Loucy (cell line): ENCODE measurements around the gene FSTL4.

Experiments used
- H2AFZ ChIP-seq: fragments of 200-600 bp; sonication (generic); 2 replicates; pipeline ENCODE4 v1.6.0; 2016; ENCODE audit warnings: antibody characterized with exemption, mild to moderate bottlenecking, low read length, moderate library complexity
- H3F3A ChIP-seq: fragments of 200-600 bp; 2 replicates; pipeline ENCODE4 v1.6.0; 2016; ENCODE audit warnings: antibody characterized with exemption, low read depth, mild to moderate bottlenecking
- H3K27me3 ChIP-seq: fragments of 200-600 bp; sonication (generic); 2 replicates; pipeline ENCODE4 v1.6.1; 2014; ENCODE audit warnings: low read length, mild to moderate bottlenecking; ENCODE audit not compliant: insufficient read depth, poor library complexity, severe bottlenecking
- H3K36me3 ChIP-seq: fragments of 200-600 bp; sonication (generic); 2 replicates; pipeline ENCODE4 v1.6.1; 2016; ENCODE audit warnings: low read length; ENCODE audit not compliant: insufficient read depth
- H3K4me1 ChIP-seq: fragments of 200-600 bp; sonication (generic); 2 replicates; pipeline ENCODE4 v1.5.1; 2014; ENCODE audit warnings: low read length, mild to moderate bottlenecking; ENCODE audit not compliant: insufficient read depth, poor library complexity, severe bottlenecking
- H3K4me2 ChIP-seq: fragments of 200-600 bp; sonication (generic); 2 replicates; pipeline ENCODE4 v1.6.0; 2014; ENCODE audit warnings: antibody characterized with exemption, low read length, low read depth, mild to moderate bottlenecking; ENCODE audit not compliant: poor library complexity, severe bottlenecking
- H3K4me3 ChIP-seq: fragments of 200-600 bp; sonication (generic); 2 replicates; pipeline ENCODE4 v1.5.1; 2014; ENCODE audit warnings: low read length, mild to moderate bottlenecking, mixed read lengths; ENCODE audit not compliant: poor library complexity, severe bottlenecking
- H3K79me2 ChIP-seq: fragments of 200-600 bp; sonication (generic); 2 replicates; pipeline ENCODE4 v1.6.1; 2014; ENCODE audit warnings: low read length; ENCODE audit not compliant: insufficient read depth
- H3K9ac ChIP-seq: fragments of 200-600 bp; sonication (generic); 2 replicates; pipeline ENCODE4 v1.6.0; 2014; ENCODE audit warnings: mild to moderate bottlenecking, low read depth, low read length, moderate library complexity; ENCODE audit not compliant: poor library complexity, severe bottlenecking
- H3K9me2 ChIP-seq: fragments of 200-600 bp; sonication (generic); replicated peaks from 2 replicates; pipeline ENCODE4 v1.6.1; 2016; ENCODE audit warnings: low read depth, low read length, mixed read lengths
- H3K9me3 ChIP-seq: fragments of 200-600 bp; sonication (generic); 2 replicates; pipeline ENCODE4 v1.6.1; 2014; ENCODE audit warnings: mild to moderate bottlenecking, antibody characterized with exemption, low read length, low read depth; ENCODE audit not compliant: insufficient read depth
- H4K20me1 ChIP-seq: fragments of 200-600 bp; sonication (generic); 2 replicates; pipeline ENCODE4 v1.6.0; 2014; ENCODE audit warnings: antibody characterized with exemption, low read length, mild to moderate bottlenecking; ENCODE audit not compliant: insufficient read depth, poor library complexity, severe bottlenecking
- CTCF ChIP-seq: fragments of 200-600 bp; sonication (generic); conservative IDR thresholded peaks from 2 replicates; pipeline ENCODE4 v1.5.1; 2014; ENCODE audit warnings: mild to moderate bottlenecking, antibody characterized with exemption, low read length
- EZH2phosphoT487 ChIP-seq: fragments of 200-600 bp; IDR thresholded peaks from 2 replicates; pipeline ENCODE4 v1.6.1; 2018; ENCODE audit warnings: antibody characterized with exemption, mild to moderate bottlenecking, moderate library complexity, borderline replicate concordance

The FSTL4 gene

DNA sequence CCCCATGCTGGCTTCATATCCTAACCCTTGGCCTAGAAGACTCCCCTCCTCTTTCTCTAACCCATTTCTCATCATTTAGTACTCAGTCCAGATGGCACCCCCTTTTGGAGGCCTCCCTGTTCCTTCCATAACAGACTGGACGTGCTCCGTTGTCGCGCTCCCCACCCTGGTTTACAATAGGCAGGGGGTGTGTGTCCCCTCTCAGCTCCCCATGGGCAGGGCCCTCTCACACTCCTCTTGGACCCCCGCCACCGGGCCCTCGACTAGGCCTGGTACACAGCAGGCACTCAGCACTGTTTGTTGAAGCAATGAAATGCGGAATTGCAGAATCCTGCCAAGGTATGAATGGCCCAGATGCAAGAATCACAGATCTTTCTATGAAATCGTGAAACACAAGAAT, 227.4 kb downstream of the FSTL4 start:
- no peaks in the 10 kb centered on the region for H4K20me1 ChIP-seq
- H3K36me3 ChIP-seq: no peaks in the 10 kb centered on the region
- H3K79me2 ChIP-seq: no peaks in the 10 kb centered on the region
- no peaks in the 10 kb centered on the region for H3K4me1 ChIP-seq
- TF ChIP-seq EZH2phosphoT487 (no peak), CTCF (no peak)
- H2AFZ ChIP-seq: no peak overlapping the region
- no peak overlapping the region for H3K4me2 ChIP-seq
- H3K9ac ChIP-seq: no peak overlapping the region
- H3K27me3 ChIP-seq: no peaks in the 10 kb centered on the region
- no peaks in the 10 kb centered on the region for H3K9me2 ChIP-seq
- no peaks in the 10 kb centered on the region for H3K9me3 ChIP-seq
- no peak overlapping the region for H3K4me3 ChIP-seq
- H3F3A ChIP-seq: no peaks in the 10 kb centered on the region

DNA sequence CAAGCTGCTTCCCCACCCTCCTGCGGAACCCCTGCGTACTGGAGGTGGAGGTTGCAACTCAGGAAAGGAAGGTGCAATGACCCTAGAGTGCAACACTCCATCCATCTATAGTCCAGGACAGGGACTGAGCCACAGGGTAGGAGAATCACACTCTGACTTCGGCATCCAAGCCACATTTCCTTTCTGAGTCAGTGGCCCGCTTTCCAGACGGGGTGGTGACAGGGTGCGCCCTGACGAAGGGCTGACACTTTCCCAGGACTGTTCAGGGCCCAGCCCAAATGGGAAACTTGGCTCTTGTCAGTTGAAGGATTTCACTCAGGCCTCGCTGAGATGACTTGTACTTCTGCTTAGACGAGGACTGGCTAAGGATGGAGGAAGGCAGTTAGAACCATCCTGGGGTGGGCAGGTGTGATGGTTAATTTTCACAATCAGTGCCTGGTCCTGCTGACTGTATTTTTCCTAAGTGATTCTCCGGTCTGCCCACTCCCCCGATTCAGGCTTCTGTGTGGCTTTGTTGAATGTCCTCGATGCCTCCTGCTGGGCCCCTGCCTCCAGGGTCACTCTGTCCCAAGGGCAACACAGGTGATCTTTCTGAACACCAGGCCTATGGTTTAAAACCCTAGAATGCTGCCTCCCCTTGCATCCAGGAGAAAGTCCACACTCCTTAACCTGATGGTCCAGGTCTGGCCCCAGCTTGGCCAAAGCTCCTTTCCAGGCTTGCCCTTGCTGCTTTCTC, 228.1 kb downstream of the FSTL4 start:
- no peaks in the 10 kb centered on the region for H3F3A ChIP-seq
- no peak overlapping the region for H2AFZ ChIP-seq
- H3K4me1 ChIP-seq: no peaks in the 10 kb centered on the region
- H3K4me2 ChIP-seq: no peak overlapping the region
- no peak for TF ChIP-seq CTCF
- TF ChIP-seq EZH2phosphoT487: no peak
- H3K27me3 ChIP-seq: no peaks in the 10 kb centered on the region
- H3K9me2 ChIP-seq: no peaks in the 10 kb centered on the region
- H4K20me1 ChIP-seq: no peaks in the 10 kb centered on the region
- no peaks in the 10 kb centered on the region for H3K79me2 ChIP-seq
- H3K9me3 ChIP-seq: no peaks in the 10 kb centered on the region
- H3K9ac ChIP-seq: no peak overlapping the region
- H3K36me3 ChIP-seq: no peaks in the 10 kb centered on the region
- no peak overlapping the region for H3K4me3 ChIP-seq

GRCh38 chr5:133383580-133383939, 228.8 kb downstream of the FSTL4 start:
- Histone ChIP-seq H3K36me3 (no peaks in the 10 kb centered on the region), H3K9ac (no peak overlapping the region), H3K4me1 (no peaks in the 10 kb centered on the region), H4K20me1 (no peaks in the 10 kb centered on the region), H3K27me3 (no peaks in the 10 kb centered on the region), H3K4me3 (no peak overlapping the region), H3K79me2 (no peaks in the 10 kb centered on the region), H2AFZ (no peak overlapping the region), H3F3A (no peaks in the 10 kb centered on the region), H3K4me2 (no peak overlapping the region), H3K9me3 (no peaks in the 10 kb centered on the region), H3K9me2 (no peaks in the 10 kb centered on the region)
- TF ChIP-seq CTCF (no peak), EZH2phosphoT487 (no peak)
